GM12878 (cell line): ENCODE measurements around the gene PI4KA. TPM values are rescaled to one million over a fixed set of nuclear protein-coding genes. Genes with fewer than 3 reads are reported as not detected.

Experiments
- BRCA1 ChIP-seq: IDR thresholded peaks from 2 replicates; pipeline ENCODE4 v1.6.1; 2011; ENCODE audit warnings: low read depth, low read length, improper control_type of control experiment
- CBX5 ChIP-seq: sonication (generic); IDR thresholded peaks from 2 replicates; pipeline ENCODE4 v1.6.1; 2016; ENCODE audit warnings: low read depth, moderate library complexity, mild to moderate bottlenecking, inconsistent platforms
- CHD2 ChIP-seq: IDR thresholded peaks from 2 replicates; pipeline ENCODE4 v1.6.1; 2011; ENCODE audit warnings: low read depth, low read length, improper control_type of control experiment, borderline replicate concordance
- KAT2A ChIP-seq: conservative IDR thresholded peaks from 2 replicates; pipeline ENCODE4 v1.6.1; 2011; ENCODE audit warnings: low read depth, low read length; ENCODE audit not compliant: control insufficient read depth
- MYC ChIP-seq: IDR thresholded peaks from 2 replicates; pipeline ENCODE4 v1.6.1; 2011; ENCODE audit warnings: mild to moderate bottlenecking, low read length, moderate library complexity, inconsistent platforms; ENCODE audit not compliant: insufficient read depth, insufficient replicate concordance, insufficient read length, severe bottlenecking
- NR2C1 ChIP-seq: fragments of 450-650 bp; IDR thresholded peaks from 2 replicates; pipeline ENCODE4 v1.6.1; 2017; ENCODE audit warnings: antibody characterized with exemption, mild to moderate bottlenecking, moderate library complexity
- NRF1 ChIP-seq: conservative IDR thresholded peaks from 2 replicates; pipeline ENCODE4 v1.6.1; 2011; ENCODE audit warnings: mild to moderate bottlenecking, low read depth, low read length, improper control_type of control experiment
- PAX5 ChIP-seq: IDR thresholded peaks from 2 replicates; pipeline ENCODE4 v1.6.1; 2011; ENCODE audit warnings: low read depth, low read length, borderline replicate concordance
- RAD51 ChIP-seq: fragments of 450-650 bp; IDR thresholded peaks from 2 replicates; pipeline ENCODE4 v1.6.1; 2016; ENCODE audit warnings: moderate library complexity, mild to moderate bottlenecking, inconsistent platforms
- SIX5 ChIP-seq: IDR thresholded peaks from 2 replicates; pipeline ENCODE4 v1.6.1; 2011; ENCODE audit warnings: mild to moderate bottlenecking, low read depth, low read length, moderate library complexity; ENCODE audit not compliant: severe bottlenecking
- SMAD5 ChIP-seq: IDR thresholded peaks from 2 replicates; pipeline ENCODE4 v1.6.1; 2016; ENCODE audit warnings: antibody characterized with exemption, low read depth
- SREBF1 ChIP-seq: IDR thresholded peaks from 2 replicates; pipeline ENCODE4 v1.6.1; 2012; ENCODE audit warnings: mild to moderate bottlenecking, low read length
- USF1 ChIP-seq: IDR thresholded peaks from 2 replicates; pipeline ENCODE4 v1.6.1; 2011; ENCODE audit warnings: borderline replicate concordance, low read depth, mild to moderate bottlenecking, moderate library complexity, mixed read lengths, low read length; ENCODE audit not compliant: insufficient read depth; ENCODE audit errors: extremely low read length
- YY1 ChIP-seq: IDR thresholded peaks from 2 replicates; pipeline ENCODE4 v1.6.1; 2011; ENCODE audit warnings: low read depth, mild to moderate bottlenecking, low read length
- ZNF24 ChIP-seq: fragments of 450-650 bp; IDR thresholded peaks from 2 replicates; pipeline ENCODE4 v1.6.1; 2017; ENCODE audit warnings: antibody characterized with exemption, mild to moderate bottlenecking
- polyA plus RNA-seq, 11 experiments: library from polyadenylated mRNA; depleted of rRNA in 4 of 11; unstranded in 6 of 11; stranded (reverse) in 5 of 11; fragments of >200 nt; fragmentation: Nextera tagmentation in 4 of 11; fragmentation: Illumina TruSeq in 1 of 11; extraction: Ambion mirVana in 4 of 11; extraction: Trizol in 1 of 11; gene quantifications; 1 replicate in 1 of 11; 2 replicates in 10 of 11; pipeline versions ENCODE4 v1.2.1 to v1.2.3, GENCODE V29; 2011 to 2016; ENCODE audit warnings: inconsistent platforms in 2 of 11, missing spikeins in 2 of 11, low read depth in 1 of 11
- total RNA-seq, 4 experiments: library from RNA; depleted of rRNA in 3 of 4; stranded (reverse); fragments of >200 nt in 3 of 4; fragmentation: Illumina TruSeq in 1 of 4; extraction: Trizol in 1 of 4; gene quantifications; 2 replicates each; pipeline versions ENCODE4 v1.2.1 to v1.2.3, GENCODE V29; 2013 to 2021
- TF ChIP-seq, protein P1 (sequence below): fragments of 450-650 bp; IDR thresholded peaks from 2 replicates; pipeline ENCODE4 v1.6.1; 2018; ENCODE audit warnings: borderline replicate concordance, mild to moderate bottlenecking; ENCODE audit not compliant: partially characterized antibody
- TF ChIP-seq, protein P2 (sequence below): IDR thresholded peaks from 2 replicates; pipeline ENCODE4 v1.6.1; 2012; ENCODE audit warnings: low read depth, low read length, improper control_type of control experiment
- TF ChIP-seq, protein P3 (sequence below): IDR thresholded peaks from 2 replicates; pipeline ENCODE4 v1.6.1; 2011; ENCODE audit warnings: low read depth, low read length, improper control_type of control experiment, borderline replicate concordance

PI4KA gene
- total and polyA plus RNA-seq, 10 of the 15 experiments (the other 5 are each of a cell fraction or from before 2014, with no cell fraction given), result 4.2 to 78.4 (median 42.1) TPM

DNA sequence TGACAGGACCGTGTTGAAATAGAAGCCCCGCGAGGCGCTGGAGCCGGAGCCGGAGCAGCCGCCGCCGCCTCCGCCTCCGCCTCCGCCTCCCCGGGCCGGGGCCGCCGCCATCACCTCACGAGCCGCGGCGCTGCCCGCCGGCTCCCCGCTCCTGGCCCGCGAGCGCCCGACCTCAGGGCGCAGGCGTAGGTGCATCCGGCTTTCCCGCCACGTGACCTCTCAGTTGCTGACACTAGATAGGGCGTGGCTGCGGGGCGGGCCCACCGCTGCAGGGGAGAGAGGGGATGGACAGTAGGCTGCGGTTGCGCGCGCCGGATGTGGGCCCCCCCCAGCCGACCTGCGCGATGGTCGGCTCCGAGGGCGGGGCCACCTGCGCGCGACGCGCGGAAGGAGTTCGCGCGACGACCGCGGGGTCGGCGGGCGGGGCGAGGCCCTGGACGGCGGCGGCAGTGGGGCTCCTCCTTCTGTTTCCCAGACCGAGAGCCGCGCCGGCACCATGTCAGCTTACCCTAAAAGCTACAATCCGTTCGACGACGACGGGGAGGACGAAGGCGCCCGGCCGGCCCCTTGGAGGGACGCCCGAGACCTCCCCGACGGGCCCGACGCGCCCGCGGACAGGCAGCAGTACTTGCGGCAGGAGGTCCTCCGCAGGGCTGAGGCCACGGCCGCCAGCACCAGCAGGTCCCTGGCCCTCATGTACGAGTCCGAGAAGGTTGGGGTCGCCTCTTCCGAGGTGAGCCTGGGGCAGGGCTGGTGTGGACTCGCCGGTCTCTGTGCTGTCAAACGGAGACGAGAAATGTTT is at the start of gene PI4KA, which contains the start of gene SNAP29 (continued):
- TF ChIP-seq, protein P1, sequence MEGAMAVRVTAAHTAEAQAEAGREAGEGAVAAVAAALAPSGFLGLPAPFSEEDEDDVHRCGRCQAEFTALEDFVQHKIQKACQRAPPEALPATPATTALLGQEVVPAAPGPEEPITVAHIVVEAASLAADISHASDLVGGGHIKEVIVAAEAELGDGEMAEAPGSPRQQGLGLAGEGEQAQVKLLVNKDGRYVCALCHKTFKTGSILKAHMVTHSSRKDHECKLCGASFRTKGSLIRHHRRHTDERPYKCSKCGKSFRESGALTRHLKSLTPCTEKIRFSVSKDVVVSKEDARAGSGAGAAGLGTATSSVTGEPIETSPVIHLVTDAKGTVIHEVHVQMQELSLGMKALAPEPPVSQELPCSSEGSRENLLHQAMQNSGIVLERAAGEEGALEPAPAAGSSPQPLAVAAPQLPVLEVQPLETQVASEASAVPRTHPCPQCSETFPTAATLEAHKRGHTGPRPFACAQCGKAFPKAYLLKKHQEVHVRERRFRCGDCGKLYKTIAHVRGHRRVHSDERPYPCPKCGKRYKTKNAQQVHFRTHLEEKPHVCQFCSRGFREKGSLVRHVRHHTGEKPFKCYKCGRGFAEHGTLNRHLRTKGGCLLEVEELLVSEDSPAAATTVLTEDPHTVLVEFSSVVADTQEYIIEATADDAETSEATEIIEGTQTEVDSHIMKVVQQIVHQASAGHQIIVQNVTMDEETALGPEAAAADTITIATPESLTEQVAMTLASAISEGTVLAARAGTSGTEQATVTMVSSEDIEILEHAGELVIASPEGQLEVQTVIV, result peak; percentile 77
- TF ChIP-seq MYC (no peak), BRCA1 (0 out of 2 replicates have a peak, but pooled peaks have one; percentile 11), RAD51 (peak; percentile 84), YY1 (peak; percentile 81), PAX5 (peak; percentile 53; the same call in 1 of the 2 replicates), CHD2 (peak; percentile 68; the same call in 1 of the 2 replicates), SIX5 (peak; percentile 68), NR2C1 (peak; percentile 89), CBX5 (no peak), NRF1 (peak; percentile 69), SREBF1 (peak; percentile 96), USF1 (peak; percentile 98), KAT2A (no peak), SMAD5 (peak; percentile 60; the same call in 1 of the 2 replicates), ZNF24 (no peak)
- TF ChIP-seq, protein P2, sequence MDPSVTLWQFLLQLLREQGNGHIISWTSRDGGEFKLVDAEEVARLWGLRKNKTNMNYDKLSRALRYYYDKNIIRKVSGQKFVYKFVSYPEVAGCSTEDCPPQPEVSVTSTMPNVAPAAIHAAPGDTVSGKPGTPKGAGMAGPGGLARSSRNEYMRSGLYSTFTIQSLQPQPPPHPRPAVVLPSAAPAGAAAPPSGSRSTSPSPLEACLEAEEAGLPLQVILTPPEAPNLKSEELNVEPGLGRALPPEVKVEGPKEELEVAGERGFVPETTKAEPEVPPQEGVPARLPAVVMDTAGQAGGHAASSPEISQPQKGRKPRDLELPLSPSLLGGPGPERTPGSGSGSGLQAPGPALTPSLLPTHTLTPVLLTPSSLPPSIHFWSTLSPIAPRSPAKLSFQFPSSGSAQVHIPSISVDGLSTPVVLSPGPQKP, result peak; percentile 99
- TF ChIP-seq, protein P3, sequence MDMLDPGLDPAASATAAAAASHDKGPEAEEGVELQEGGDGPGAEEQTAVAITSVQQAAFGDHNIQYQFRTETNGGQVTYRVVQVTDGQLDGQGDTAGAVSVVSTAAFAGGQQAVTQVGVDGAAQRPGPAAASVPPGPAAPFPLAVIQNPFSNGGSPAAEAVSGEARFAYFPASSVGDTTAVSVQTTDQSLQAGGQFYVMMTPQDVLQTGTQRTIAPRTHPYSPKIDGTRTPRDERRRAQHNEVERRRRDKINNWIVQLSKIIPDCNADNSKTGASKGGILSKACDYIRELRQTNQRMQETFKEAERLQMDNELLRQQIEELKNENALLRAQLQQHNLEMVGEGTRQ, result peak; percentile 89
